Measurements from ENCODE around the gene STK32B. TPM values are rescaled to one million over a fixed set of nuclear protein-coding genes. Genes with fewer than 3 reads are reported as not detected.

STK32B gene
- total and polyA plus RNA-seq, 2 of the 8 experiments (the other 6 are each of a cell fraction or from before 2014, with no cell fraction given) = 2.3 to 2.5 TPM

- no peak for TF ChIP-seq ASH2L (IDR thresholded peaks at IDR 0.05; ENCODE audit: low read length)
- no peak for TF ChIP-seq ATF2 (IDR thresholded peaks at IDR 0.05; ENCODE audit: low read length)
- TF ChIP-seq MAFK (IDR thresholded peaks at IDR 0.05; ENCODE audit: low read depth, low read length) = no peak
- no peak for TF ChIP-seq HDAC6 (IDR thresholded peaks at IDR 0.05; ENCODE audit: low read depth, low read length)
- no peak for TF ChIP-seq CTBP2 (IDR thresholded peaks at IDR 0.05; ENCODE audit: borderline replicate concordance, insufficient read depth, insufficient read length, low read length)
- TF ChIP-seq JUN (IDR thresholded peaks at IDR 0.05; ENCODE audit: low read depth, low read length) = no peak
Observed at GRCh38 chr4:5127556-5127955, 76.3 kb downstream of the STK32B start (continued).

Measured in H1 (cell line).